IPS-18a (cell line): ENCODE measurements around the gene TTLL11.

Experiments used
- H3K27ac ChIP-seq: one replicate; pipeline ENCODE4 v1.5.1; 2013; ENCODE audit warnings: low read length
- H3K27me3 ChIP-seq: one replicate; pipeline ENCODE4 v1.6.1; 2013; ENCODE audit warnings: mild to moderate bottlenecking, low read length; ENCODE audit not compliant: control insufficient read depth, insufficient read depth
- H3K36me3 ChIP-seq: one replicate; pipeline ENCODE4 v1.6.1; 2013; ENCODE audit warnings: low read depth, low read length; ENCODE audit not compliant: control insufficient read depth
- H3K4me1 ChIP-seq: one replicate; pipeline ENCODE4 v1.6.1; 2013; ENCODE audit warnings: low read depth, low read length; ENCODE audit not compliant: control insufficient read depth
- H3K4me3 ChIP-seq: one replicate; pipeline ENCODE4 v1.5.1; 2013; ENCODE audit warnings: low read length
- H3K9ac ChIP-seq: one replicate; pipeline ENCODE4 v1.6.1; 2013; ENCODE audit warnings: mild to moderate bottlenecking, low read length, moderate library complexity
- H3K9me3 ChIP-seq: one replicate; pipeline ENCODE4 v1.6.1; 2013; ENCODE audit warnings: low read depth, low read length; ENCODE audit not compliant: control insufficient read depth

Gene TTLL11

GRCh38 chr9:121813519-121814210 lies 279.4 kb downstream of the TTLL11 start:
- no peaks in the 10 kb centered on the region for H3K36me3 ChIP-seq
- no peak overlapping the region for H3K27ac ChIP-seq
- no peaks in the 10 kb centered on the region for H3K27me3 ChIP-seq
- no peak overlapping the region for H3K9ac ChIP-seq
- no peaks in the 10 kb centered on the region for H3K9me3 ChIP-seq
- no peak overlapping the region for H3K4me3 ChIP-seq
- H3K4me1 ChIP-seq: peaks cover 14% of the 10 kb centered on the region

- H3K4me1 ChIP-seq: peaks cover 12% of the 10 kb centered on the region
- H3K9me3 ChIP-seq: no peaks in the 10 kb centered on the region
- no peak overlapping the region for H3K4me3 ChIP-seq
- H3K36me3 ChIP-seq: no peaks in the 10 kb centered on the region
- H3K9ac ChIP-seq: no peak overlapping the region
- no peaks in the 10 kb centered on the region for H3K27me3 ChIP-seq
- no peak overlapping the region for H3K27ac ChIP-seq
Observed at GRCh38 chr9:121812159-121812735, 280.9 kb downstream of the TTLL11 start.

- Histone ChIP-seq H3K9me3 (no peaks in the 10 kb centered on the region), H3K27me3 (no peaks in the 10 kb centered on the region), H3K36me3 (no peaks in the 10 kb centered on the region), H3K4me3 (no peak overlapping the region), H3K27ac (no peak overlapping the region), H3K4me1 (peaks cover 7% of the 10 kb centered on the region), H3K9ac (no peak overlapping the region)
Observed at GRCh38 chr9:121811751-121812150, 281.4 kb downstream of the TTLL11 start.

- no peaks in the 10 kb centered on the region for H3K36me3 ChIP-seq
- H3K4me1 ChIP-seq: peaks cover 4% of the 10 kb centered on the region
- no peak overlapping the region for H3K4me3 ChIP-seq
- no peak overlapping the region for H3K27ac ChIP-seq
- H3K9me3 ChIP-seq: no peaks in the 10 kb centered on the region
- H3K27me3 ChIP-seq: no peaks in the 10 kb centered on the region
- H3K9ac ChIP-seq: no peak overlapping the region
Observed at GRCh38 chr9:121811140-121811539, 282.0 kb downstream of the TTLL11 start.

GRCh38 chr9:121810489-121810888 lies 282.6 kb downstream of the TTLL11 start:
- Histone ChIP-seq H3K36me3 (no peaks in the 10 kb centered on the region), H3K4me1 (peaks cover 4% of the 10 kb centered on the region), H3K9ac (no peak overlapping the region), H3K4me3 (no peak overlapping the region), H3K27me3 (no peaks in the 10 kb centered on the region), H3K9me3 (no peaks in the 10 kb centered on the region), H3K27ac (no peak overlapping the region)

- Histone ChIP-seq H3K9me3 (no peaks in the 10 kb centered on the region), H3K36me3 (no peaks in the 10 kb centered on the region), H3K4me1 (peaks cover 4% of the 10 kb centered on the region), H3K4me3 (no peak overlapping the region), H3K27me3 (no peaks in the 10 kb centered on the region), H3K9ac (no peak overlapping the region), H3K27ac (no peak overlapping the region)
Observed at GRCh38 chr9:121809356-121810050, 283.6 kb downstream of the TTLL11 start.

GRCh38 chr9:121808781-121809180 lies 284.3 kb downstream of the TTLL11 start:
- no peak overlapping the region for H3K27ac ChIP-seq
- no peak overlapping the region for H3K4me3 ChIP-seq
- H3K9ac ChIP-seq: no peak overlapping the region
- no peaks in the 10 kb centered on the region for H3K9me3 ChIP-seq
- H3K27me3 ChIP-seq: no peaks in the 10 kb centered on the region
- H3K4me1 ChIP-seq: peaks cover 4% of the 10 kb centered on the region
- H3K36me3 ChIP-seq: no peaks in the 10 kb centered on the region

GRCh38 chr9:121807823-121808278 lies 285.3 kb downstream of the TTLL11 start:
- H3K36me3 ChIP-seq: no peaks in the 10 kb centered on the region
- H3K27me3 ChIP-seq: no peaks in the 10 kb centered on the region
- no peak overlapping the region for H3K27ac ChIP-seq
- H3K9ac ChIP-seq: no peak overlapping the region
- peaks cover 4% of the 10 kb centered on the region for H3K4me1 ChIP-seq
- no peak overlapping the region for H3K4me3 ChIP-seq
- no peaks in the 10 kb centered on the region for H3K9me3 ChIP-seq

- Histone ChIP-seq H3K27ac (no peak overlapping the region), H3K4me3 (no peak overlapping the region), H3K27me3 (no peaks in the 10 kb centered on the region), H3K4me1 (peaks cover 1% of the 10 kb centered on the region), H3K9me3 (no peaks in the 10 kb centered on the region), H3K9ac (no peak overlapping the region), H3K36me3 (no peaks in the 10 kb centered on the region)
Observed at GRCh38 chr9:121807069-121807822, 285.9 kb downstream of the TTLL11 start.

GRCh38 chr9:121802753-121803152 lies 290.4 kb downstream of the TTLL11 start:
- H3K36me3 ChIP-seq: no peaks in the 10 kb centered on the region
- H3K4me1 ChIP-seq: no peaks in the 10 kb centered on the region
- H3K4me3 ChIP-seq: no peak overlapping the region
- H3K27ac ChIP-seq: no peak overlapping the region
- H3K9ac ChIP-seq: no peak overlapping the region
- H3K9me3 ChIP-seq: no peaks in the 10 kb centered on the region
- H3K27me3 ChIP-seq: no peaks in the 10 kb centered on the region

- Histone ChIP-seq H3K27ac (no peak overlapping the region), H3K9me3 (no peaks in the 10 kb centered on the region), H3K36me3 (no peaks in the 10 kb centered on the region), H3K27me3 (no peaks in the 10 kb centered on the region), H3K4me3 (no peak overlapping the region), H3K4me1 (no peaks in the 10 kb centered on the region), H3K9ac (no peak overlapping the region)
Observed at GRCh38 chr9:121801579-121801978, 291.5 kb downstream of the TTLL11 start.
